KMS-11 (cell line): Measurements from ENCODE around the gene DISC1.
"Not testable (repeated sequence)": the region's sequence is repeated elsewhere in the genome, so short reads cannot be mapped to it uniquely, and the experiment has no call there.

Experiments
- H2AFZ ChIP-seq: fragments of 200-600 bp; sonication (generic); 2 replicates; pipeline ENCODE4 v1.6.1; 2016; ENCODE audit warnings: antibody characterized with exemption, mixed run types, low read depth
- H3K27ac ChIP-seq: fragments of 200-600 bp; sonication (generic); 2 replicates; pipeline ENCODE4 v1.6.1; 2016; ENCODE audit warnings: mild to moderate bottlenecking, mixed run types
- H3K27me3 ChIP-seq: fragments of 200-600 bp; sonication (generic); 2 replicates; pipeline ENCODE4 v1.6.1; 2017; ENCODE audit warnings: mild to moderate bottlenecking, low read depth, mixed run types, moderate library complexity; ENCODE audit not compliant: insufficient read depth
- H3K36me3 ChIP-seq: fragments of 200-600 bp; sonication (generic); 2 replicates; pipeline ENCODE4 v1.6.1; 2017; ENCODE audit warnings: mild to moderate bottlenecking, mixed run types; ENCODE audit not compliant: insufficient read depth
- H3K4me1 ChIP-seq: fragments of 200-600 bp; sonication (generic); 2 replicates; pipeline ENCODE4 v1.6.1; 2016; ENCODE audit warnings: mild to moderate bottlenecking, low read depth, mixed run types; ENCODE audit not compliant: poor library complexity, severe bottlenecking
- H3K4me2 ChIP-seq: fragments of 200-600 bp; sonication (generic); 2 replicates; pipeline ENCODE4 v1.7.0; 2016; ENCODE audit warnings: mild to moderate bottlenecking, mixed run types
- H3K4me3 ChIP-seq: fragments of 200-600 bp; sonication (generic); IDR thresholded peaks from 2 replicates; pipeline ENCODE4 v1.6.1; 2017; ENCODE audit warnings: low read depth, low read length, mixed read lengths; ENCODE audit not compliant: insufficient read depth
- H3K79me2 ChIP-seq: fragments of 200-600 bp; sonication (generic); 2 replicates; pipeline ENCODE4 v1.6.1; 2016; ENCODE audit warnings: low read depth, mixed run types; ENCODE audit not compliant: insufficient read depth
- H3K9ac ChIP-seq: fragments of 200-600 bp; sonication (generic); 2 replicates; pipeline ENCODE4 v1.6.1; 2016; ENCODE audit warnings: mild to moderate bottlenecking, mixed run types
- H4K20me1 ChIP-seq: fragments of 200-600 bp; sonication (generic); 2 replicates; pipeline ENCODE4 v1.6.1; 2016; ENCODE audit warnings: mild to moderate bottlenecking, mixed run types; ENCODE audit not compliant: insufficient read depth
- CTCF ChIP-seq: fragments of 200-600 bp; sonication (generic); conservative IDR thresholded peaks from 2 replicates; pipeline ENCODE4 v1.6.1; 2017; ENCODE audit warnings: low read depth, mild to moderate bottlenecking, antibody characterized with exemption, low read length, moderate library complexity, mixed read lengths

The DISC1 gene

GRCh38 chr1:231724041-231724440, 97.5 kb downstream of the DISC1 start:
- Histone ChIP-seq H3K36me3 (no peaks in the 10 kb centered on the region), H3K27me3 (no peaks in the 10 kb centered on the region), H3K27ac (no peak overlapping the region), H3K9ac (no peak overlapping the region), H3K4me1 (no peaks in the 10 kb centered on the region), H4K20me1 (no peaks in the 10 kb centered on the region), H3K4me2 (no peak overlapping the region), H2AFZ (no peak overlapping the region), H3K79me2 (no peaks in the 10 kb centered on the region), H3K4me3 (no peak overlapping the region)
- no peak for TF ChIP-seq CTCF

- Histone ChIP-seq H3K27ac (no peak overlapping the region), H4K20me1 (no peaks in the 10 kb centered on the region), H3K79me2 (no peaks in the 10 kb centered on the region), H3K4me2 (no peak overlapping the region), H3K36me3 (no peaks in the 10 kb centered on the region), H3K4me1 (no peaks in the 10 kb centered on the region), H2AFZ (no peak overlapping the region), H3K9ac (no peak overlapping the region), H3K4me3 (no peak overlapping the region), H3K27me3 (no peaks in the 10 kb centered on the region)
- peak; percentile 68 for TF ChIP-seq CTCF
Observed at GRCh38 chr1:231724876-231725647, 98.5 kb downstream of the DISC1 start.

DNA sequence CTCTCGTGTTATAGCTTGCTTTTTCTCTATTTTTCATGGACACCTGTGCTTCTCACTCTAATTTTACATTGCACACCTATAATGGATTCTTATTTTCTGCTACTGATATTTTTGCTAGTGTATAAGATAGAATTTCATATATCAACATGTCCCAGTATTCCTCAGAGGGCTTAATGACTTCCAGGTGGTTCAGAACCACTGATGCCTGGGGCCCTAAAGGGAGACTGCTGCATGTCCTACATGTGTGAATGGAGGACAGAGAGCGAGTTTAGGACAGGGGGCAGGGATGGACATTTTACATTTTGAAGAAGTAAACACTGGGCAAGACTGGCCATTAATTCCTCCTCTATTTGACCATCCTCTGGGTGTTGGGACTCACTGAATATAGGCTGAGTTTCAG, 100.6 kb downstream of the DISC1 start:
- Histone ChIP-seq H4K20me1 (no peaks in the 10 kb centered on the region), H3K27ac (no peak overlapping the region), H2AFZ (no peak overlapping the region), H3K27me3 (no peaks in the 10 kb centered on the region), H3K79me2 (no peaks in the 10 kb centered on the region), H3K4me3 (no peak overlapping the region), H3K4me2 (no peak overlapping the region), H3K36me3 (no peaks in the 10 kb centered on the region), H3K4me1 (no peaks in the 10 kb centered on the region), H3K9ac (no peak overlapping the region)
- TF ChIP-seq CTCF, result no peak

DNA sequence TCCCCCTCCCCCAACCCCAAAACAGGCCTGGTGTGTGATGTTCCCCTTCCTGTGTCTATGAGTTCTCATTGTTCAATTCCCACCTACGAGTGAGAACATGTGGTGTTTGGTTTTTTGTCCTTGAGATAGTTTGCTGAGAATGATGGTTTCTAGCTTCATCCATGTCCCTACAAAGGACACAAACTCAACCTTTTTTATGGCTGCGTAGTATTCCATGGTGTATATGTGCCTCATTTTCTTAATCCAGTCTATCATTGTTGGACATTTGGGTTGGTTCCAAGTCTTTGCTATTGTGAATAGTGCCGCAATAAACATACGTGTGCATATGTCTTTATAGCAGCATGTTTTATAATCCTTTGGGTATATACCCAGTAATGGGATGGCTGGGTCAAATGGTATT, 102.4 kb downstream of the DISC1 start:
- not testable (repeated sequence) for H4K20me1 ChIP-seq, H3K36me3 ChIP-seq, H3K9ac ChIP-seq, H3K4me3 ChIP-seq, H3K27ac ChIP-seq, H3K79me2 ChIP-seq, H3K4me2 ChIP-seq, H3K27me3 ChIP-seq, H3K4me1 ChIP-seq, H2AFZ ChIP-seq

DNA sequence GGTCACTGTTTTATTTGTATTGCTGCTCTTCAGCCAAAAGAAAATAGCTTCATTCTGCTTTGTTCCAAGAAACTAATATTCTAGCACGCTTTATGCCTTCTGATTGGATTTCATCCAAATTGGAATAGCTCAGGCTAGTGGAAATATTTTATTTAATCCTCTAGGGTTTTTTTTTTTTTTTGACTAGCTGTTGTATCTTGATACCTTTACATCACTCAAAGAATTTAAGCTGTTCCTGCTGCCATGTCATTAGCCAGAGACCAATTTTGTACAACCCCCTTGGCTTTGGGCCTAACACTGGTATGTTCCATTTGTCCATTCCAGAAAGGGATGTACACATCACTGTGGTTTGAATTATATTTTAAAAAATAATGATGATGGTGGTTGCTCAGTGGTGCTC, 103.0 kb downstream of the DISC1 start:
- no peak overlapping the region for H3K9ac ChIP-seq

More for the DNA sequence above, 103.0 kb downstream of the DISC1 start:
- no peak overlapping the region for H2AFZ ChIP-seq
- H4K20me1 ChIP-seq, result no peaks in the 10 kb centered on the region
- H3K27ac ChIP-seq, result no peak overlapping the region
- no peaks in the 10 kb centered on the region for H3K79me2 ChIP-seq
- no peaks in the 10 kb centered on the region for H3K27me3 ChIP-seq
- H3K36me3 ChIP-seq, result no peaks in the 10 kb centered on the region
- no peak for TF ChIP-seq CTCF
- H3K4me1 ChIP-seq, result no peaks in the 10 kb centered on the region
- no peak overlapping the region for H3K4me3 ChIP-seq
- no peak overlapping the region for H3K4me2 ChIP-seq
